Kidney capillary endothelial cell (primary cell): ENCODE data around the gene TMPRSS4.

Experiments
- DNase-seq: peaks from one replicate; pipeline ENCODE4 v3.0.0-alpha.2; 2018; ENCODE audit warnings: low spot score

TMPRSS4 gene

GRCh38 chr11:118155776-118156530 lies 79.1 kb downstream of the TMPRSS4 start:
- DNase-seq: no peak

DNA sequence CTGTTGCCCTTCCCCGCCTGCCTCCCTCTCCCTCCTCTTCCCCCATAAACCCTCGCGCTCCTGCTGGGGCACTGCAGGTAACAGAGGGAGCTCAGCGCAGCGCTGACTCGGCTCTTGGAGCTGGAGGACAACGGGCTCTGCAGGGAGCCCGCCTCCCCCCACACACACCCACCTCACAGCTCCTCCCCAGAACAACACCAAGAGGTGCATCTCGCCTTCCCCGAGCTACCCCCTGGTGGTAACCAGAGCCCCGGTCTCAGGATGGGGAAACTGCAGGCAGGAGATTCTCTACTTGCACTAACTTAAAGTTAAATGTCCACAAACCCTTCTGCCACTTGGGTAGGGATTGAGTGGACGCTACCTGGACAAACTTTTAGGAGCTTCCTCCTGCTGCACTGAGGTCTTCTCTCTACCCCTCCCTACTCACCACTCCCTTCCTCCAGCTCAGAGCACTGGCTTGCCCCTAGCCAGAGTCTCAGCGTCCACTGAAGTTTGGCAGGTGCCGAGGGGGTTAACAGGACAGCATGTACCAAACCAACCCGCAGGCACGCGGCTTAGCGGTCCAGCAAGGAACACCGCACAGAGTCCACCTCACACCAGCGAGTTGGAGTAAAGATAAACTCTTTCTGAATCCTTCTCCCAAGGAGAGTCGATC lies 79.8 kb downstream of the TMPRSS4 start:
- DNase-seq: no peak

DNA sequence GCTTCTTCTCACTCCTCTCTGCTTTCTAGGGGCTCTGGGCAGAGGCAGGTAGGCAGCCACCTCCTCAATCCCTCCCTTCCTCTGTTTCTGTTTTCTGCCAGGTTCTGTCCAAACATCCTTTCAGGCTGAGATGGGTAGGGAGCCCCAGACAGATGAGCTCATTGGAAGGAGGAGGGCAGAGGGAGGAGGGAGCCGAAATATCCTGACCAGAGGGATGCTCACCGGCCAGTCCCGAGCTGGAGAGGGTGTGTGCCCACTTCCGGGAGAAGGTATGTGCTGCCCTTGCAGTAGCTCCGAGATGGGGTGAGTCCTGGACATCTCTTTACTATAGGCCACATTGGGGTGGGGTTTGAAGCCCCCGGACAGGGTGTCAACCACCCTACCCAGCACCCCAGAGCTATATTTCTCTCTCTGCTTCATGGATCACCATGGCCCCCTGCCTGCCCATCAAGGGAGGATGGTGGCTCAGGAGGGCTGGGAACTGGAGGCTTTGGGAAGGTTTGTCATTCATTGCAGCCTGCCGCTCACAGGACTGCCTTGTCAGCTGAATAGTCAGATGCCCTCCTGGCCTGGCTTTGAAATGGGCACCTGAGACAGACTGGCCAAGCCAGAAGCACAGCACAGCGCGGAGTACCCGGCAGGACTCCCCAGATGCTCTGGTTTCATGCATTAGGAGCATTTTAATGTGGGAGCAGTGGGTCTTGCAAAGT lies 80.5 kb downstream of the TMPRSS4 start:
- DNase-seq: no peak

- DNase-seq: no peak
These were observed 84.9 kb downstream of the TMPRSS4 start for GRCh38 chr11:118161786-118162185.

GRCh38 chr11:118162846-118163245 lies 86.0 kb downstream of the TMPRSS4 start:
- DNase-seq: no peak

DNA sequence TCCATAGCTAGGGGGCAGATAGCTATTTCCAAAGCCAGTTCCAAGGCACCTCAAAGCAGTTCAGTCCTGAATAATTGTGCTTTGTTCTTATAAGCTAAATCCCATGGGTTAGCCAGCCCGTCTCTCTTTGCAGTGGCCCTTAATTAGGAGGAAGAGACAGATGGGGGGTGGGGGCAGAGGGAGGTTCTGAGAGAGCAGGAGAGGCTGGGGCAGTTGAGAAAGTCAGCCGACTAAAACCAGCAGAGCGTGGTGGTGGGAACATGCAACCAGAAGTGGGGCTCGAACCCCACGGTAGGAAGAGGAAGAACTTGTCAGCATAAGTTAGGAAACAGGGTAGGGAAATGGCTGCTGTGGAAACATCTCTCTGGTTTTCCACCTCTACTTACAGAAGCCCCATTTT lies 86.6 kb downstream of the TMPRSS4 start:
- no peak for DNase-seq

- DNase-seq: no peak
These were observed 88.0 kb downstream of the TMPRSS4 start for GRCh38 chr11:118164885-118165284.

- DNase-seq: no peak
These were observed 89.8 kb downstream of the TMPRSS4 start for GRCh38 chr11:118166641-118167040.

- DNase-seq: no peak
These were observed 90.4 kb downstream of the TMPRSS4 start for GRCh38 chr11:118167253-118167652.

DNA sequence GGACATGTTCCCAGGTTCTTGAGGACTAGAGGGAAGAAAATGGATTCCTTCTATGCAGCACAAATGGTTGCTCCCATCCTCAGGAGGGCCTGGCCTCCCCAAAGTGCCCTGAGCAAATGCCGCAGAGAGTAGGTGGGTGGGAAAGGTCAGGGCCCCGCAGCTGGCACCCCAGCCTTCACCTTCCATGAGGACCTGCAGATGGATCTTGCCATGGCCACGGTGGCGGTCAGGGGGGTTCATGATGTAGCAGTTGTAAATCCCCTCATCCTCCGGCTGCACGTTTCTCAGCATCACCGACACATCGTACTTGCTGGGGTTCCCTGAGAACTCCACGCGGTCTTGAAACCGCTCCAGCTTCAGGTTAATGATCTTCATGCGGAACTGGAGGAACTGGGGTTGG lies 91.0 kb downstream of the TMPRSS4 start:
- DNase-seq: no peak

DNA sequence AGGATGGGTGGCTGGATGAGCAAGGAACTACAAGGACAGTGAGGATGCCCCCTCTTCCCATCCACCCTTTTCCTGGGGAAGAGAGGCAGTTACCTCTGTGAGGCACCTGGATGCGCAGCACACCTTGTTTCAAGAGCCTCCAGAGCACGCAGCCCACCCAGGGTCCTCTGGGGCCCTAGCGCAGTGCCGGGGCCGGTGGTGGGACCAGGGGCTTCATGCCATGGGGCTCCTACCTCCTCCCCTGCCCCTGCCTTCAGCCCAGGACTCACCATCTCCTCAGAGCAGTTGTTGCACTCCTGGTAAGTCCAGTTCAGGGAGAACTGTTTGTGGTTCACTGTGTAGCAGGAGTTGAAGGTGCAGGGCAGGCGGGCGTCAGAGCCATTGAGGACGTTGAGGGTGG lies 91.4 kb downstream of the TMPRSS4 start:
- no peak for DNase-seq

DNA sequence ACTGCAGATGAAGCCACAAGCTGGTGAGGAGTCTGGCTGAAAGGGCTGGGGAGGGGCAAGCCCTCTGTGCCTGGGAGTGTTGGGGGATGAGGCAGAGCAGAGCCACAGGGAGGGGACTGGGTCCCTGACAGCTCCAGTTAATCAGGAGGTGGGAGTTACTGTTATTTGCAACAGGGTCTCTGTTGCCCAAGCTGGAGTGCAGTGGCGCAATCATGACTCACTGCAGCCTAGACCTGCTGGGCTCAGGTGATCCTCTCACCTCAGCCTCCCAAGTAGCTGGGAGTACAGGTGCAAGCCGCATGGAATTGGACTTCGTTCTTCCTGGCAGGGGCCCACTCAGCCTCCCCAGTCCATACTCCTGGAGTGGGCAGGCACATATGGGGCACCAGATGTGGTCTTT lies 91.9 kb downstream of the TMPRSS4 start:
- DNase-seq: no peak

DNA sequence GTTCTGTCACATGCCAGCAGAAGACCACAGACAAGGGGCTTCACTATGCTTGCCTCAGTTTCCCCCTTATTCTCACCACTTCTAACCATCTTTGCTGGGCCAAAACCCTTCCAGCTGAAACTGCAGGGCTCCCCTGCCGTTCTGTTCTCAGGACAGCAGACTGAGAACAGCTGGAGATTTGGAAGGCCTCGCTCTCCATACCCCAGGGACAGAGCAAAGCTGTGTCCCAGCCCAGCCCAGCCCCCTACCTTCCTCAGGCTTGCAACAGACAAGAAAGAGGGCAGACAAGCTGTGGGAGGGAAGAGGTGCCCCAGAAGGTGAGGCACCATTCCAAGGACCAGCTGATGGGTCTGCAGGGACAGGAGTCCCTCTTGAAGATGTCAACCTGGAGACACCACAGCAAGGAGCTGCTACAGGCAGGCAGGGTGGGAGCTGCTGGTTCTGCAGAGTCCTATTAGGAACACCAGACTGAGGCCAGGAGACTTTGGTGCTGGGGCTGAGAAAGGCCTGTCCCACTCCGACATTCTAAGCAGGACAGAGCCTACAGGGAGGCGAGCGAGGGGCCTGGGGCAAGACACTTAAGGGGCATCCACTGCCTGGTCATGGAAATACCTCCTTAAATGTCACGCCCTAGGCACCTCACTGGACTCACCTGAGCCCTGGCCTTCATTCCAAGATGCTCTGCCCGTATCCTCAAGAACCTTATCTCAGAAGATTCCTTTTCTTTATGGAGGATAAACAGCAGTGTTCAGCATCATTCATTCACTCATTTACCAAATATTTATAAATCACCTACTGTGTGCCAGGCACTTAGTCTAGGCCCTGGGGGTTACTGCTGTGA lies 92.6 kb downstream of the TMPRSS4 start:
- no peak for DNase-seq

- DNase-seq: no peak
These were observed 93.4 kb downstream of the TMPRSS4 start for GRCh38 chr11:118170231-118170630.

- no peak for DNase-seq
These were observed 94.0 kb downstream of the TMPRSS4 start for GRCh38 chr11:118170882-118171268.
